Head of caudate nucleus (tissue), 42 donors: Measurements from ENCODE around the gene FAM20C.

Experiments used
- DNase-seq, 42 donors: peaks; one replicate each; pipeline versions ENCODE4 v3.0.0 to v3.0.0-alpha.2; 2020 to 2021; ENCODE audit warnings: mixed read lengths in 7 of 42
- intact Hi-C: fragments of 100-400 bp; cut with DNase I; formaldehyde crosslinking; loops from one replicate; pipeline ENCODE4 v1.15.0; 2022

The FAM20C gene

GRCh38 chr7:271266-272107, 79.1 kb downstream of the FAM20C start:
- intact Hi-C loops, result no loop called here

GRCh38 chr7:272108-272615, 79.8 kb downstream of the FAM20C start:
- DNase-seq, result peak in 1 of 42 donors; percentile 7
- intact Hi-C loops, result no loop called here

More at GRCh38 chr7:271266-272107, 79.1 kb downstream of the FAM20C start:
- DNase-seq, result peak in 14 of 42 donors; percentile 21 to 80 (median 50)

- intact Hi-C loops, result no loop called here
- peak in 2 of 42 donors; percentile 2 to 5 for DNase-seq
Observed at GRCh38 chr7:272631-273030, 80.3 kb downstream of the FAM20C start.

- DNase-seq, result no peak
Observed at GRCh38 chr7:273327-273726, 81.0 kb downstream of the FAM20C start.

GRCh38 chr7:274266-274665, 81.9 kb downstream of the FAM20C start:
- peak in 2 of 42 donors; percentile 2 to 27 for DNase-seq
- intact Hi-C loops, result no loop called here

More at GRCh38 chr7:273327-273726, 81.0 kb downstream of the FAM20C start:
- intact Hi-C loops, result no loop called here

GRCh38 chr7:276230-276835, 84.0 kb downstream of the FAM20C start:
- intact Hi-C loops, result no loop called here
- no peak for DNase-seq

- no peak for DNase-seq
- intact Hi-C loops, result no loop called here
Observed at GRCh38 chr7:277228-277627, 84.9 kb downstream of the FAM20C start.

GRCh38 chr7:278081-278480, 85.7 kb downstream of the FAM20C start:
- DNase-seq, result no peak

GRCh38 chr7:279821-280220, 87.5 kb downstream of the FAM20C start:
- intact Hi-C loops, result no loop called here
- DNase-seq, result no peak

More at GRCh38 chr7:278081-278480, 85.7 kb downstream of the FAM20C start:
- intact Hi-C loops, result no loop called here

GRCh38 chr7:280461-280860, 88.1 kb downstream of the FAM20C start:
- DNase-seq, result no peak
- intact Hi-C loops, result no loop called here

GRCh38 chr7:281637-282036, 89.3 kb downstream of the FAM20C start:
- intact Hi-C loops, result no loop called here
- no peak for DNase-seq

- no peak for DNase-seq
- intact Hi-C loops, result no loop called here
Observed at GRCh38 chr7:282621-283020, 90.2 kb downstream of the FAM20C start.

GRCh38 chr7:284762-285722, 92.7 kb downstream of the FAM20C start:
- intact Hi-C loops, result no loop called here
- DNase-seq, result no peak

- no peak for DNase-seq
- intact Hi-C loops, result no loop called here
Observed at GRCh38 chr7:285731-286130, 93.4 kb downstream of the FAM20C start.

- DNase-seq, result no peak
- intact Hi-C loops, result no loop called here
Observed at GRCh38 chr7:286266-286665, 93.9 kb downstream of the FAM20C start.

- intact Hi-C loops, result no loop called here
- peak in 4 of 42 donors; percentile 7 to 25 (median 8) for DNase-seq
Observed at GRCh38 chr7:288671-289101, 96.3 kb downstream of the FAM20C start.

GRCh38 chr7:289209-289755, 96.9 kb downstream of the FAM20C start:
- intact Hi-C loops, result no loop called here
- peak in 4 of 42 donors; percentile 8 to 23 (median 8) for DNase-seq

- intact Hi-C loops, result no loop called here
Observed at GRCh38 chr7:289756-290553, 97.6 kb downstream of the FAM20C start, which contains the start of gene FOXL3. Gene FOXL3 (plus strand): TSS chr7:290170. CDS start chr7:290170, 0 bp downstream.

More at GRCh38 chr7:289756-290553, 97.6 kb downstream of the FAM20C start, which contains the start of gene FOXL3:
- peak in 4 of 42 donors; percentile 6 to 18 (median 8) for DNase-seq
